ENCODE results near the gene MGAT5B. TPM values are rescaled to one million over a fixed set of nuclear protein-coding genes. Genes with fewer than 3 reads are reported as not detected.

Gene MGAT5B
- total and polyA plus RNA-seq, 9 of the 15 experiments (the other 6 are each of a cell fraction or from before 2014, with no cell fraction given): 0.09 to 0.43 (median 0.18) TPM; not detected in 4

- Histone ChIP-seq H4K20me1 (replicated peaks; ENCODE audit: control insufficient read depth, insufficient read depth, low read length) (peaks cover 23% of the 10 kb centered on the region), H3K4me1 (replicated peaks in 1 of 2; ENCODE audit: control insufficient read depth in 2 of 2, insufficient read depth in 2 of 2, low read length in 2 of 2) (no peaks in the 10 kb centered on the region; a peak in 1 of 5 replicates), H2AFZ (ENCODE audit: low read depth, low read length) (no peak overlapping the region), H3K4me3 (no peak overlapping the region), H3K36me3 (ENCODE audit: control insufficient read depth, insufficient read depth, low read length) (no peaks in the 10 kb centered on the region), H3K27me3 (ENCODE audit: control insufficient read depth in 2 of 2, insufficient read depth in 2 of 2, low read length in 2 of 2) (peaks cover 51 to 94% of the 10 kb centered on the region in 2 experiments; a peak in 4 of 5 replicates), H3K9me3 (replicated peaks; ENCODE audit: control insufficient read depth, insufficient read depth, low read depth, low read length) (no peaks in the 10 kb centered on the region), H3K79me2 (ENCODE audit: control insufficient read depth, insufficient read depth, low read length) (no peaks in the 10 kb centered on the region), H3K9ac (ENCODE audit: insufficient read depth in 1 of 2, low read depth in 2 of 2, low read length in 2 of 2) (no peak overlapping the region), H3K27ac (ENCODE audit: extremely low read depth, low read depth, low read length) (no peak overlapping the region), H3K4me2 (ENCODE audit: insufficient read depth, low read length) (no peak overlapping the region), H3K9me1 (ENCODE audit: control insufficient read depth, insufficient read depth, low read length) (peaks cover 4% of the 10 kb centered on the region)
- POLR2A ChIA-PET: no interaction called here
- intact Hi-C loops (cut with micrococcal nuclease) (no loop called here), in situ Hi-C loops (cut with MboI) (no loop called here)
- no peak for ATAC-seq
- WGBS (ENCODE audit: insufficient coverage, low coverage, missing lambda C conversion rate): 0% methylated on average over 5 of the region's 6 CpGs
- CTCF ChIA-PET (ENCODE audit: low intra/inter-chr PET ratio): no interaction called here
- no peak for DNase-seq (ENCODE audit: extremely low read depth in 1 of 4, low spot score in 3 of 4)
- no peak for FAIRE-seq
- no TSS peak for BruUV-seq (replicated peaks)
- TF ChIP-seq, protein P1, sequence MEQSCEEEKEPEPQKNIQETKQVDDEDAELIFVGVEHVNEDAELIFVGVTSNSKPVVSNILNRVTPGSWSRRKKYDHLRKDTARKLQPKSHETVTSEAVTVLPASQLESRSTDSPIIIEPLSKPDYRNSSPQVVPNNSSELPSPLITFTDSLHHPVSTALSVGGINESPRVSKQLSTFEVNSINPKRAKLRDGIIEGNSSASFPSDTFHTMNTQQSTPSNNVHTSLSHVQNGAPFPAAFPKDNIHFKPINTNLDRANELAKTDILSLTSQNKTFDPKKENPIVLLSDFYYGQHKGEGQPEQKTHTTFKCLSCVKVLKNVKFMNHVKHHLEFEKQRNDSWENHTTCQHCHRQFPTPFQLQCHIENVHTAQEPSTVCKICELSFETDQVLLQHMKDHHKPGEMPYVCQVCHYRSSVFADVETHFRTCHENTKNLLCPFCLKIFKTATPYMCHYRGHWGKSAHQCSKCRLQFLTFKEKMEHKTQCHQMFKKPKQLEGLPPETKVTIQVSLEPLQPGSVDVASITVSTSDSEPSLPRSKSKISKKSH (CRISPR knock-in tag; IDR thresholded peaks at IDR 0.05): no peak
- TF ChIP-seq ZNF780A (CRISPR knock-in tag; IDR thresholded peaks at IDR 0.05): no peak
- TF ChIP-seq SNRNP70 (optimal IDR thresholded peaks at IDR 0.05; ENCODE audit: low read depth, low read length): no peak
- TF ChIP-seq, protein P2, sequence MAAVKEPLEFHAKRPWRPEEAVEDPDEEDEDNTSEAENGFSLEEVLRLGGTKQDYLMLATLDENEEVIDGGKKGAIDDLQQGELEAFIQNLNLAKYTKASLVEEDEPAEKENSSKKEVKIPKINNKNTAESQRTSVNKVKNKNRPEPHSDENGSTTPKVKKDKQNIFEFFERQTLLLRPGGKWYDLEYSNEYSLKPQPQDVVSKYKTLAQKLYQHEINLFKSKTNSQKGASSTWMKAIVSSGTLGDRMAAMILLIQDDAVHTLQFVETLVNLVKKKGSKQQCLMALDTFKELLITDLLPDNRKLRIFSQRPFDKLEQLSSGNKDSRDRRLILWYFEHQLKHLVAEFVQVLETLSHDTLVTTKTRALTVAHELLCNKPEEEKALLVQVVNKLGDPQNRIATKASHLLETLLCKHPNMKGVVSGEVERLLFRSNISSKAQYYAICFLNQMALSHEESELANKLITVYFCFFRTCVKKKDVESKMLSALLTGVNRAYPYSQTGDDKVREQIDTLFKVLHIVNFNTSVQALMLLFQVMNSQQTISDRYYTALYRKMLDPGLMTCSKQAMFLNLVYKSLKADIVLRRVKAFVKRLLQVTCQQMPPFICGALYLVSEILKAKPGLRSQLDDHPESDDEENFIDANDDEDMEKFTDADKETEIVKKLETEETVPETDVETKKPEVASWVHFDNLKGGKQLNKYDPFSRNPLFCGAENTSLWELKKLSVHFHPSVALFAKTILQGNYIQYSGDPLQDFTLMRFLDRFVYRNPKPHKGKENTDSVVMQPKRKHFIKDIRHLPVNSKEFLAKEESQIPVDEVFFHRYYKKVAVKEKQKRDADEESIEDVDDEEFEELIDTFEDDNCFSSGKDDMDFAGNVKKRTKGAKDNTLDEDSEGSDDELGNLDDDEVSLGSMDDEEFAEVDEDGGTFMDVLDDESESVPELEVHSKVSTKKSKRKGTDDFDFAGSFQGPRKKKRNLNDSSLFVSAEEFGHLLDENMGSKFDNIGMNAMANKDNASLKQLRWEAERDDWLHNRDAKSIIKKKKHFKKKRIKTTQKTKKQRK (IDR thresholded peaks at IDR 0.05; ENCODE audit: borderline replicate concordance, low read depth, low read length): no peak
- no peak for TF ChIP-seq YY1 (IDR thresholded peaks at IDR 0.05; ENCODE audit: borderline replicate concordance in 1 of 3, control insufficient read depth in 1 of 3, extremely low read depth in 1 of 3, insufficient read depth in 3 of 3, insufficient read length in 1 of 3, insufficient replicate concordance in 2 of 3, low read depth in 1 of 3, low read length in 2 of 3)
- no peak for TF ChIP-seq MEF2A (IDR thresholded peaks at IDR 0.05; ENCODE audit: control insufficient read depth, low read depth, low read length)
- no peak for TF ChIP-seq CTCFL (IDR thresholded peaks at IDR 0.05; ENCODE audit: borderline replicate concordance, insufficient read depth, low read depth, low read length, poor library complexity, severe bottlenecking)
- TF ChIP-seq, protein P3, sequence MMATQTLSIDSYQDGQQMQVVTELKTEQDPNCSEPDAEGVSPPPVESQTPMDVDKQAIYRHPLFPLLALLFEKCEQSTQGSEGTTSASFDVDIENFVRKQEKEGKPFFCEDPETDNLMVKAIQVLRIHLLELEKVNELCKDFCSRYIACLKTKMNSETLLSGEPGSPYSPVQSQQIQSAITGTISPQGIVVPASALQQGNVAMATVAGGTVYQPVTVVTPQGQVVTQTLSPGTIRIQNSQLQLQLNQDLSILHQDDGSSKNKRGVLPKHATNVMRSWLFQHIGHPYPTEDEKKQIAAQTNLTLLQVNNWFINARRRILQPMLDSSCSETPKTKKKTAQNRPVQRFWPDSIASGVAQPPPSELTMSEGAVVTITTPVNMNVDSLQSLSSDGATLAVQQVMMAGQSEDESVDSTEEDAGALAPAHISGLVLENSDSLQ (IDR thresholded peaks at IDR 0.05): no peak
- TF ChIP-seq BCOR (IDR thresholded peaks at IDR 0.05): no peak
- TF ChIP-seq, protein P4, sequence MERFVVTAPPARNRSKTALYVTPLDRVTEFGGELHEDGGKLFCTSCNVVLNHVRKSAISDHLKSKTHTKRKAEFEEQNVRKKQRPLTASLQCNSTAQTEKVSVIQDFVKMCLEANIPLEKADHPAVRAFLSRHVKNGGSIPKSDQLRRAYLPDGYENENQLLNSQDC (CRISPR knock-in tag; IDR thresholded peaks at IDR 0.05): no peak
- no peak for TF ChIP-seq RFX1 (IDR thresholded peaks at IDR 0.05)
These were observed 46.7 kb downstream of the MGAT5B start for GRCh38 chr17:76914937-76915336.
